NCI-H446 treated with DMSO at 0.1 percent for 48 hours (cell line): ENCODE measurements around the gene PUDP.
"Not testable (repeated sequence)": the region's sequence is repeated elsewhere in the genome, so short reads cannot be mapped to it uniquely, and the experiment has no call there.

Experiments used
- DNase-seq: peaks from one replicate; lab custom pipeline; 2025; lab: John Stamatoyannopoulos, UW

PUDP gene

GRCh38 chrX:7028246-7028645 lies 119.7 kb downstream of the PUDP start:
- DNase-seq: no peak

- DNase-seq: no peak
Measured at GRCh38 chrX:7027071-7027470, 120.9 kb downstream of the PUDP start.

GRCh38 chrX:7026365-7026764 lies 121.6 kb downstream of the PUDP start:
- DNase-seq: not testable (repeated sequence)

GRCh38 chrX:7025471-7025870 lies 122.5 kb downstream of the PUDP start:
- no peak for DNase-seq

GRCh38 chrX:7024850-7025249 lies 123.1 kb downstream of the PUDP start:
- DNase-seq: no peak

- not testable (repeated sequence) for DNase-seq
Measured at GRCh38 chrX:7022996-7023395, 125.0 kb downstream of the PUDP start.

GRCh38 chrX:7021991-7022390 lies 126.0 kb downstream of the PUDP start:
- DNase-seq: no peak

GRCh38 chrX:7019555-7019954 lies 128.4 kb downstream of the PUDP start:
- DNase-seq: no peak

GRCh38 chrX:7012262-7012834 lies 135.6 kb downstream of the PUDP start:
- not testable (repeated sequence) for DNase-seq

- not testable (repeated sequence) for DNase-seq
Measured at GRCh38 chrX:7010897-7011296, 137.1 kb downstream of the PUDP start.

- not testable (repeated sequence) for DNase-seq
Measured at GRCh38 chrX:7007328-7007727, 140.6 kb downstream of the PUDP start.
